HFF-Myc (cell line): ENCODE measurements around the gene STX7.
"Not testable (repeated sequence)": the region's sequence is repeated elsewhere in the genome, so short reads cannot be mapped to it uniquely, and the experiment has no call there.

Source experiments
- DNase-seq: peaks from one replicate; pipeline ENCODE4 v3.0.0-alpha.2; 2011; ENCODE audit warnings: low read depth; ENCODE audit errors: extremely low read depth
- H3K4me3 ChIP-seq: replicated peaks from 2 replicates; pipeline ENCODE4 v1.5.1; 2011; ENCODE audit warnings: low read depth, mild to moderate bottlenecking, control low read depth, low read length
- CTCF ChIP-seq: IDR thresholded peaks from 2 replicates; pipeline ENCODE4 v1.5.1; 2012; ENCODE audit warnings: mild to moderate bottlenecking, low read depth, low read length, control low read depth; ENCODE audit errors: missing control alignments

The STX7 gene

GRCh38 chr6:132537145-132537544 is 24.2 kb upstream of the STX7 start:
- no peak overlapping the region for H3K4me3 ChIP-seq
- DNase-seq = no peak
- no peak for TF ChIP-seq CTCF

GRCh38 chr6:132534546-132534945 is 21.6 kb upstream of the STX7 start:
- not testable (repeated sequence) for DNase-seq

GRCh38 chr6:132530293-132530974 is 17.5 kb upstream of the STX7 start:
- peak; percentile 26 for DNase-seq
- TF ChIP-seq CTCF = peak; percentile 73

More at GRCh38 chr6:132534546-132534945, 21.6 kb upstream of the STX7 start:
- not testable (repeated sequence) for H3K4me3 ChIP-seq

GRCh38 chr6:132527791-132528190 is 14.9 kb upstream of the STX7 start:
- H3K4me3 ChIP-seq = no peak overlapping the region
- no peak for TF ChIP-seq CTCF
- no peak for DNase-seq

More at GRCh38 chr6:132530293-132530974, 17.5 kb upstream of the STX7 start:
- H3K4me3 ChIP-seq = no peak overlapping the region

- H3K4me3 ChIP-seq = no peak overlapping the region
- DNase-seq = no peak
- TF ChIP-seq CTCF = no peak
These were observed 13.5 kb upstream of the STX7 start for GRCh38 chr6:132526461-132526860.

- TF ChIP-seq CTCF = no peak
- no peak overlapping the region for H3K4me3 ChIP-seq
- DNase-seq = no peak
These were observed 12.9 kb upstream of the STX7 start for GRCh38 chr6:132525866-132526265.

GRCh38 chr6:132524646-132525045 is 11.7 kb upstream of the STX7 start:
- TF ChIP-seq CTCF = no peak
- no peak overlapping the region for H3K4me3 ChIP-seq
- no peak for DNase-seq
